ENCODE measurements around the gene CTU1. TPM values are rescaled to one million over a fixed set of nuclear protein-coding genes. Genes with fewer than 3 reads are reported as not detected.

CTU1 gene
- total RNA-seq, 4 donors from 2014 or later, result 7.8 to 27.7 (median 8.4) TPM; not detected in 1

DNA sequence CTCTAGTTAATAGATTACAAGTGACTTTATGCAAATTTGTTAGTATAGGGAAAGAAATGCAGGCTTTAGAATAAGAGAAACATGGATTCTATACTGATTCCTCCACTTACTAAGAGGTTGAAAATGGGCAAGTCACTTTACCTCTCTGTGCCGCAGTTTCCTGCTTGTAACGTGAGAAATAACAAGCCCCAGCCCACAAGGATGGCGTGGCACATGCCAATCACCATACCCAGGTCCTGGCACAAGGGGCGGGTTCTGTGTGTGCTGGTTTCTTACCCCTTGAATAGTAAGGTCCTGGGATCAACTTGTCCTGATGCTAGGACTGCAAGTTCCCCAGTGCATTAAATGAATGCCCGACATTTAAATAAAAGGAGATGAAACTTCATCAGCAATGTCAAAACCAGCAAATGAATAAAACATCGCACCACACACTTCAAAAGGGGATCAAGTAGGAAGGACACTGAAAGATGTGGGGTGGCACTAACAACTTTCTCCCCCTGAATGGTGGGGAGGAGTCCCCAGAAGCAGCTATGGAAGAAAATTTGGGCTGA is 8.6 kb upstream of the CTU1 start:
- TF ChIP-seq, protein P1, sequence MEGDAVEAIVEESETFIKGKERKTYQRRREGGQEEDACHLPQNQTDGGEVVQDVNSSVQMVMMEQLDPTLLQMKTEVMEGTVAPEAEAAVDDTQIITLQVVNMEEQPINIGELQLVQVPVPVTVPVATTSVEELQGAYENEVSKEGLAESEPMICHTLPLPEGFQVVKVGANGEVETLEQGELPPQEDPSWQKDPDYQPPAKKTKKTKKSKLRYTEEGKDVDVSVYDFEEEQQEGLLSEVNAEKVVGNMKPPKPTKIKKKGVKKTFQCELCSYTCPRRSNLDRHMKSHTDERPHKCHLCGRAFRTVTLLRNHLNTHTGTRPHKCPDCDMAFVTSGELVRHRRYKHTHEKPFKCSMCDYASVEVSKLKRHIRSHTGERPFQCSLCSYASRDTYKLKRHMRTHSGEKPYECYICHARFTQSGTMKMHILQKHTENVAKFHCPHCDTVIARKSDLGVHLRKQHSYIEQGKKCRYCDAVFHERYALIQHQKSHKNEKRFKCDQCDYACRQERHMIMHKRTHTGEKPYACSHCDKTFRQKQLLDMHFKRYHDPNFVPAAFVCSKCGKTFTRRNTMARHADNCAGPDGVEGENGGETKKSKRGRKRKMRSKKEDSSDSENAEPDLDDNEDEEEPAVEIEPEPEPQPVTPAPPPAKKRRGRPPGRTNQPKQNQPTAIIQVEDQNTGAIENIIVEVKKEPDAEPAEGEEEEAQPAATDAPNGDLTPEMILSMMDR (IDR thresholded peaks at IDR 0.05), result no peak
- no peak for TF ChIP-seq POLR2A (IDR thresholded peaks at IDR 0.05)
- no peak for DNase-seq
- Histone ChIP-seq H3K9me3 (no peaks in the 10 kb centered on the region), H3K36me3 (no peaks in the 10 kb centered on the region), H3K4me3 (no peak overlapping the region), H3K27me3 (no peaks in the 10 kb centered on the region), H3K27ac (no peak overlapping the region), H3K4me1 (no peaks in the 10 kb centered on the region)
- intact Hi-C loops (cut with DNase I; ENCODE audit: low total_unique reads), result loop anchor here (10.0 kb wide), 1 partner anchor 478 kb away; no protein-coding TSS in a partner anchor

DNA sequence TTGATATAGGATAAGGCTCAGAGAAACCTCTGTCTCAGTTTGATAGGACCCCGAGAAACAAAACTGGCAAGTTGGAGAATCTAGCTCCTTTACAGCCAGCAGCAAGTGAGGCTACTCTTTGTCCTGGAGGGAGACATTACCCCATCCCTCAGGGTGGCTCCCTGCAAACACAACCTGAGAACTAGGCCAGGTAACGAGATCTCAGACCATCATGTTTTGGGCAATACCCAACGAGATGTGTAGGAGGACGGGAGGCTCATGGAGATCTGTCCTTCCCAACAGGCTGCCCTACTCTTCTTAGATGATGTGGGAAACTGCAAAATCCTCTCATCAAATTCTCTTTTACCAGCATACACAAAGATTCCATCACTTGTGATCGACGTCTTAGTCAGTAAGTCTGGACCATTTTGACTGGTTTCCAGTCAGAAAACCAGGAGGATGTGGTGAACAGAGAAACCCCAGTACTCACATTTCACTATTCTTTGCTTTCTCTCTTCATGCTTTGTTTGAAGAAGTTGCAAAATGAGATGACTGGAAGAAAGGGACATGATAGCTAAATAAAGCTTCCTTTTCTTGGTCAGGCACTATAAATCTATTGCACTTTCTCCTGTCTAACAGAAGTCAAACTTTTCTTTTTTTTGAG is 6.0 kb upstream of the CTU1 start:
- Histone ChIP-seq H3K27ac (no peak overlapping the region), H3K4me1 (no peaks in the 10 kb centered on the region), H3K9me3 (no peaks in the 10 kb centered on the region), H3K36me3 (no peaks in the 10 kb centered on the region), H3K27me3 (no peaks in the 10 kb centered on the region), H3K4me3 (no peak overlapping the region)
- no peak for DNase-seq
- TF ChIP-seq, protein P1 (IDR thresholded peaks at IDR 0.05), result no peak
- TF ChIP-seq POLR2A (IDR thresholded peaks at IDR 0.05), result no peak
- intact Hi-C loops (cut with DNase I; ENCODE audit: low total_unique reads), result loop anchor here (10.0 kb wide), 1 partner anchor 481 kb away; no protein-coding TSS in a partner anchor

DNA sequence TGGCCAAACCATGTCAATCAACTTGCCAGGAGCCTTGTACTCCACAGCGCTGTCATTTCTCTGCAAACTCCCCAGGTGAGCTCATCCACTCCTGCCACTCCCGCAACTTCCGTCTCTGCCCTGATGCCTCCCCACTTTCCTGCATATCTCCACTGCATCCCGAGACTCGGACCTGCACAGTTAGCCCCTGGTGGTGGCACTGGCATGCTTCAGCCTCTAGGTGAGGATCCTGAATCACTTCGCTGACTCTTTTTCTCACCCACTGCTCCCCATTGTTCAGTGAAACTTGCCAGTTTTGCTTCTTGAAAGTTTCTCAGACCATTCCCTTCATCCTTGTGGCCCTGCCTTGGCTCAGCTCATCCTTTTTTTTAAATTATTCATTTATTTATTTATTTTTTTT is 3.4 kb upstream of the CTU1 start:
- DNase-seq, result no peak
- H3K27me3 ChIP-seq, result no peaks in the 10 kb centered on the region
- peaks cover 7 to 8% of the 10 kb centered on the region in 2 donors for H3K4me1 ChIP-seq
- TF ChIP-seq, protein P1 (IDR thresholded peaks at IDR 0.05), result no peak
- TF ChIP-seq POLR2A (IDR thresholded peaks at IDR 0.05), result no peak
- H3K36me3 ChIP-seq, result no peaks in the 10 kb centered on the region
- no peaks in the 10 kb centered on the region for H3K9me3 ChIP-seq
- no peak overlapping the region for H3K4me3 ChIP-seq
- intact Hi-C loops (cut with DNase I; ENCODE audit: low total_unique reads), result loop anchor here (10.0 kb wide), 1 partner anchor 483 kb away; no protein-coding TSS in a partner anchor
- H3K27ac ChIP-seq, result no peak overlapping the region

DNA sequence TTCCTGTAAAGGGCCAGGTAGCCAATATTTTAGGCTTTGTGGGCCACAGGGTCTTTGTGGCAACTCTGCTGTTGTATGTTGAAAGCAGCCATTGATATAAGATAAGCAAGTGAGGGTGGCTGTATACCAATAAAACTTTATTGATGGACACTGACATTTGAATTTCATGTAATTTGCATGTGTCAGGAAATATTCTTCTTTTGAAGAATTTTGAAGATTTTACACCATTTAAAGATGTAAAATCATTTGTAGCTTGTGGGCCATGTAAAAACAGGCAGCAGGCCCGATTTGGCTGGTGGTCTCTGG is 2.4 kb upstream of the CTU1 start:
- Histone ChIP-seq H3K4me1 (peaks cover 7 to 8% of the 10 kb centered on the region in 2 donors), H3K27me3 (no peaks in the 10 kb centered on the region), H3K4me3 (no peak overlapping the region), H3K9me3 (no peaks in the 10 kb centered on the region), H3K36me3 (no peaks in the 10 kb centered on the region), H3K27ac (no peak overlapping the region)
- intact Hi-C loops (cut with DNase I; ENCODE audit: low total_unique reads), result loop anchor here (10.0 kb wide), 1 partner anchor 484 kb away; no protein-coding TSS in a partner anchor
- TF ChIP-seq, protein P1 (IDR thresholded peaks at IDR 0.05), result no peak
- TF ChIP-seq POLR2A (IDR thresholded peaks at IDR 0.05), result no peak
- DNase-seq, result no peak

DNA sequence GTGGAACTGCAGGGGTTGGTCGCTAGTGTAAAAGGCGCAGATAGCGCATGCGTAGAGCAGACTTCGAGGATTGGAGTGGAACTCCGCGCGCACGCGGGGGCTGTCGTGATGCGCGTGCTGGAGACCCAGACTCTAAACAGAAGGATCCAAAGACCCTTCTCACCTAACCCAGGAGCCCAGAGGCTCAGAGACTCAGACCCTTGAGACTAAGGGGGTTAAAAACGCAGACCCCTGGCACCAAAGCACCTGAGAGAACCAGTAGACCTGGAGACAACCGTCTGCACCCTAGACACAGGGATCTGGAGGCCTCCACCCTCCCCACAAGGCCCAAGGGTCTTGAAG is 567 bp upstream of the CTU1 start:
- intact Hi-C loops (cut with DNase I; ENCODE audit: low total_unique reads), result no loop called here
- no peaks in the 10 kb centered on the region for H3K9me3 ChIP-seq
- peak overlapping the region; percentile 61 to 71 for H3K27ac ChIP-seq
- no peaks in the 10 kb centered on the region for H3K27me3 ChIP-seq
- H3K4me1 ChIP-seq, result peaks cover 7 to 8% of the 10 kb centered on the region in 2 donors
- H3K36me3 ChIP-seq, result no peaks in the 10 kb centered on the region
- H3K4me3 ChIP-seq, result peak overlapping the region; percentile 75 to 97
- no peak for DNase-seq
- TF ChIP-seq, protein P1 (IDR thresholded peaks at IDR 0.05), result no peak
- TF ChIP-seq POLR2A (IDR thresholded peaks at IDR 0.05), result no peak

All from uterus (tissue), 4 donors.